CD8-positive, alpha-beta memory T cell (primary cell): ENCODE results near the gene C17orf75. TPM values are rescaled to one million over a fixed set of nuclear protein-coding genes. Genes with fewer than 3 reads are reported as not detected.
"Not testable (repeated sequence)": the region's sequence is repeated elsewhere in the genome, so short reads cannot be mapped to it uniquely, and the experiment has no call there.

Experiments used
- CTCF ChIA-PET: fragments of 350-600 bp; sonication (Branson Sonifier 250); formaldehyde crosslinking; loops from one replicate; lab custom pipeline; 2021; ENCODE audit warnings: antibody characterized with exemption; lab: Charles Lee
- POLR2A ChIA-PET: fragments of 350-600 bp; sonication (Branson Sonifier 250); formaldehyde crosslinking; loops from one replicate; lab custom pipeline; 2021; ENCODE audit warnings: antibody characterized with exemption; lab: Charles Lee
- DNase-seq, 5 donors: peaks; one replicate each; pipeline versions ENCODE4 v3.0.0 to v3.0.0-alpha.2; 2020 to 2022; ENCODE audit warnings: mixed read lengths in 1 of 5
- H3K27ac ChIP-seq: one replicate; pipeline ENCODE4 v1.7.0; 2013; ENCODE audit warnings: low read depth, mild to moderate bottlenecking, low read length, moderate library complexity
- H3K27me3 ChIP-seq: 2 replicates; pipeline ENCODE4 v1.7.0; 2013; ENCODE audit warnings: low read length, mild to moderate bottlenecking; ENCODE audit not compliant: insufficient read depth, poor library complexity, severe bottlenecking
- H3K36me3 ChIP-seq: 2 replicates; pipeline ENCODE4 v1.7.0; 2013; ENCODE audit warnings: mild to moderate bottlenecking, low read length, moderate library complexity; ENCODE audit not compliant: insufficient read depth
- H3K4me1 ChIP-seq: 2 replicates; pipeline ENCODE4 v1.7.0; 2013; ENCODE audit warnings: mild to moderate bottlenecking, low read length, moderate library complexity; ENCODE audit not compliant: insufficient read depth
- H3K4me3 ChIP-seq: 2 replicates; pipeline ENCODE4 v1.7.0; 2013; ENCODE audit warnings: mild to moderate bottlenecking, low read length
- H3K9me3 ChIP-seq: 2 replicates; pipeline ENCODE4 v1.7.0; 2013; ENCODE audit warnings: mild to moderate bottlenecking, low read length
- H3K27ac Mint-ChIP-seq, 8 donors: one replicate each; pipeline ENCODE4 v1.8.0; 2020 to 2021; ENCODE audit warnings: mixed read lengths in 8 of 8, mild to moderate bottlenecking in 6 of 8, inconsistent platforms in 3 of 8, moderate library complexity in 3 of 8
- H3K27me3 Mint-ChIP-seq, 2 donors: one replicate each; pipeline ENCODE4 v1.8.0; 2020 to 2021; ENCODE audit warnings: mixed read lengths in 2 of 2, mild to moderate bottlenecking in 1 of 2, moderate library complexity in 1 of 2
- H3K36me3 Mint-ChIP-seq, 3 donors: one replicate each; pipeline ENCODE4 v1.8.0; 2020 to 2021; ENCODE audit warnings: mixed read lengths in 3 of 3, inconsistent platforms in 1 of 3, mild to moderate bottlenecking in 1 of 3
- H3K4me1 Mint-ChIP-seq, 3 donors: one replicate each; pipeline ENCODE4 v1.8.0; 2020 to 2021; ENCODE audit warnings: mixed read lengths in 3 of 3, inconsistent platforms in 1 of 3, mild to moderate bottlenecking in 1 of 3
- H3K4me3 Mint-ChIP-seq, 7 donors: one replicate each; pipeline ENCODE4 v1.8.0; 2020 to 2021; ENCODE audit warnings: mixed read lengths in 7 of 7, mild to moderate bottlenecking in 6 of 7, moderate library complexity in 4 of 7, inconsistent platforms in 2 of 7
- H3K9me3 Mint-ChIP-seq, 5 donors: one replicate each; pipeline ENCODE4 v1.8.0; 2020 to 2022; ENCODE audit warnings: mixed read lengths in 5 of 5, mild to moderate bottlenecking in 3 of 5, moderate library complexity in 2 of 5, inconsistent platforms in 1 of 5
- polyA plus RNA-seq: library from polyadenylated mRNA; unstranded; fragments of 300-500 nt; fragmentation: Illumina TruSeq; gene quantifications from one replicate; pipeline ENCODE4 v1.2.3, GENCODE V29; 2021
- total RNA-seq, 2 experiments: library from RNA; stranded (reverse); gene quantifications; one replicate each; pipeline ENCODE4 v1.2.3, GENCODE V29; 2021

C17orf75 gene
- total and polyA plus RNA-seq, 3 experiments from 2014 or later, result 12.6 to 33.4 (median 24.7) TPM

GRCh38 chr17:32327911-32328310, 14.1 kb downstream of the C17orf75 start:
- Mint-ChIP-seq H3K4me3 (no peak overlapping the region), H3K27ac (peak overlapping the region in 2 of 8 donors; percentile 56 to 74), H3K27me3 (no peaks in the 10 kb centered on the region), H3K36me3 (peaks cover 0 to 5% (median 0%) of the 10 kb centered on the region in 3 donors), H3K9me3 (no peaks in the 10 kb centered on the region), H3K4me1 (peaks cover 22 to 38% (median 23%) of the 10 kb centered on the region in 3 donors)
- no peaks in the 10 kb centered on the region for H3K36me3 ChIP-seq
- DNase-seq, result no peak
- peaks cover 33% of the 10 kb centered on the region for H3K4me1 ChIP-seq
- no peaks in the 10 kb centered on the region for H3K9me3 ChIP-seq
- ChIA-PET CTCF (interaction anchor here (3.4 kb wide), 1 partner anchor 9 kb away, joined by 15 read pairs; no protein-coding TSS in a partner anchor), POLR2A (no interaction called here)
- H3K27me3 ChIP-seq, result no peaks in the 10 kb centered on the region
- H3K27ac ChIP-seq, result no peak overlapping the region
- no peak overlapping the region for H3K4me3 ChIP-seq

- DNase-seq, result peak in 1 of 5 donors; percentile 30
- Histone ChIP-seq H3K4me3 (peak overlapping the region; percentile 8), H3K9me3 (no peaks in the 10 kb centered on the region), H3K36me3 (no peaks in the 10 kb centered on the region), H3K4me1 (peaks cover 11% of the 10 kb centered on the region), H3K27ac (no peak overlapping the region), H3K27me3 (no peaks in the 10 kb centered on the region)
- CTCF ChIA-PET, result interaction anchor here (1.3 kb wide), 1 partner anchor 120 kb away, joined by 3 read pairs; the partner anchor contains the start of gene PSMD11
- no peaks in the 10 kb centered on the region for H3K36me3 Mint-ChIP-seq
- H3K4me3 Mint-ChIP-seq, result peak overlapping the region in 5 of 7 donors; percentile 31 to 66 (median 53)
- peaks cover under 1 to 20% (median 8%) of the 10 kb centered on the region in 3 donors for H3K4me1 Mint-ChIP-seq
- H3K27me3 Mint-ChIP-seq, result no peaks in the 10 kb centered on the region
- POLR2A ChIA-PET, result interaction anchor here (1.3 kb wide), 1 partner anchor 18 kb away, joined by 3 read pairs; the partner anchor contains the start of gene C17orf75
- H3K9me3 Mint-ChIP-seq, result no peaks in the 10 kb centered on the region
- H3K27ac Mint-ChIP-seq, result peak overlapping the region in 5 of 8 donors; percentile 5 to 91 (median 60)
These were observed 18.0 kb downstream of the C17orf75 start for GRCh38 chr17:32323811-32324491.

- CTCF ChIA-PET, result interaction anchor here (1.3 kb wide), 1 partner anchor 121 kb away, joined by 3 read pairs; the partner anchor contains the start of gene PSMD11
- H3K9me3 ChIP-seq, result no peaks in the 10 kb centered on the region
- Mint-ChIP-seq H3K4me3 (no peak overlapping the region), H3K9me3 (no peaks in the 10 kb centered on the region), H3K27ac (peak overlapping the region in 1 of 8 donors; percentile 55), H3K36me3 (no peaks in the 10 kb centered on the region), H3K27me3 (no peaks in the 10 kb centered on the region), H3K4me1 (peaks cover 4 to 20% (median 10%) of the 10 kb centered on the region in 3 donors)
- H3K4me3 ChIP-seq, result no peak overlapping the region
- no peaks in the 10 kb centered on the region for H3K36me3 ChIP-seq
- DNase-seq, result no peak
- POLR2A ChIA-PET, result no interaction called here
- no peak overlapping the region for H3K27ac ChIP-seq
- H3K27me3 ChIP-seq, result no peaks in the 10 kb centered on the region
- H3K4me1 ChIP-seq, result peaks cover 11% of the 10 kb centered on the region
These were observed 18.9 kb downstream of the C17orf75 start for GRCh38 chr17:32323046-32323445.

- no peak overlapping the region for H3K27ac Mint-ChIP-seq
- Histone ChIP-seq H3K27ac (no peak overlapping the region), H3K9me3 (no peaks in the 10 kb centered on the region), H3K27me3 (no peaks in the 10 kb centered on the region), H3K36me3 (no peaks in the 10 kb centered on the region), H3K4me1 (peaks cover 11% of the 10 kb centered on the region), H3K4me3 (no peak overlapping the region)
- H3K4me3 Mint-ChIP-seq, result no peak overlapping the region
- CTCF ChIA-PET, result interaction anchor here (2.9 kb wide), 1 partner anchor 9 kb away, joined by 15 read pairs; no protein-coding TSS in a partner anchor
- peaks cover 0 to under 1% of the 10 kb centered on the region in 2 donors for H3K27me3 Mint-ChIP-seq
- no peak for DNase-seq
- H3K36me3 Mint-ChIP-seq, result no peaks in the 10 kb centered on the region
- POLR2A ChIA-PET, result interaction anchor here (0.6 kb wide), 1 partner anchor 66 kb away, joined by 3 read pairs; no protein-coding TSS in a partner anchor
- peaks cover 4 to 20% (median 10%) of the 10 kb centered on the region in 3 donors for H3K4me1 Mint-ChIP-seq
- H3K9me3 Mint-ChIP-seq, result no peaks in the 10 kb centered on the region
These were observed 21.1 kb downstream of the C17orf75 start for GRCh38 chr17:32320847-32321246.

GRCh38 chr17:32320080-32320479, 21.9 kb downstream of the C17orf75 start:
- H3K27ac Mint-ChIP-seq, H3K27me3 Mint-ChIP-seq, H3K9me3 Mint-ChIP-seq, H3K36me3 Mint-ChIP-seq, H3K9me3 ChIP-seq, H3K36me3 ChIP-seq, H3K27me3 ChIP-seq, DNase-seq, H3K4me3 ChIP-seq, H3K27ac ChIP-seq, H3K4me3 Mint-ChIP-seq: not testable (repeated sequence)
- ChIA-PET POLR2A (interaction anchor here (0.6 kb wide), 1 partner anchor 65 kb away, joined by 3 read pairs; no protein-coding TSS in a partner anchor), CTCF (interaction anchor here (1.1 to 2.9 kb wide), 6 partner anchors 9 to 747 kb away, joined by 3 to 15 read pairs (median 4); no protein-coding TSS in a partner anchor)
- H3K4me1 ChIP-seq, result peaks cover 11% of the 10 kb centered on the region
- H3K4me1 Mint-ChIP-seq, result peaks cover 4 to 20% (median 10%) of the 10 kb centered on the region in 3 donors

- H3K36me3 Mint-ChIP-seq, result no peaks in the 10 kb centered on the region
- H3K27ac Mint-ChIP-seq, result peak overlapping the region in 2 of 8 donors; percentile 35 to 92
These were observed 22.4 kb downstream of the C17orf75 start for GRCh38 chr17:32319548-32319905.

GRCh38 chr17:32318071-32318470, 23.9 kb downstream of the C17orf75 start:
- Histone ChIP-seq H3K36me3 (no peaks in the 10 kb centered on the region), H3K9me3 (no peaks in the 10 kb centered on the region), H3K27ac (no peak overlapping the region), H3K27me3 (no peaks in the 10 kb centered on the region), H3K4me1 (no peaks in the 10 kb centered on the region), H3K4me3 (no peak overlapping the region)
- ChIA-PET POLR2A (no interaction called here), CTCF (interaction anchor here (0.7 to 2.9 kb wide), 4 partner anchors 11 to 91 kb away, joined by 3 to 15 read pairs (median 4); no protein-coding TSS in a partner anchor)
- H3K4me3 Mint-ChIP-seq, result peak overlapping the region in 1 of 7 donors; percentile 39
- H3K4me1 Mint-ChIP-seq, result peaks cover 4 to 6% (median 6%) of the 10 kb centered on the region in 3 donors
- no peaks in the 10 kb centered on the region for H3K36me3 Mint-ChIP-seq
- H3K27me3 Mint-ChIP-seq, result peaks cover 5 to 8% of the 10 kb centered on the region in 2 donors
- H3K27ac Mint-ChIP-seq, result no peak overlapping the region
- DNase-seq, result no peak
- H3K9me3 Mint-ChIP-seq, result no peaks in the 10 kb centered on the region

More at GRCh38 chr17:32319548-32319905, 22.4 kb downstream of the C17orf75 start:
- peaks cover 5 to 8% of the 10 kb centered on the region in 2 donors for H3K27me3 Mint-ChIP-seq
- POLR2A ChIA-PET, result interaction anchor here (0.7 kb wide), 1 partner anchor 104 kb away, joined by 9 read pairs; no protein-coding TSS in a partner anchor
- CTCF ChIA-PET, result interaction anchor here (0.8 to 2.9 kb wide), 7 partner anchors 10 to 746 kb away, joined by 3 to 15 read pairs (median 3); no protein-coding TSS in a partner anchor
- peak overlapping the region in 6 of 7 donors; percentile 64 to 88 (median 77) for H3K4me3 Mint-ChIP-seq
- H3K27ac ChIP-seq, result no peak overlapping the region
- no peaks in the 10 kb centered on the region for H3K27me3 ChIP-seq
- H3K4me3 ChIP-seq, result no peak overlapping the region
- no peaks in the 10 kb centered on the region for H3K9me3 ChIP-seq
- no peaks in the 10 kb centered on the region for H3K36me3 ChIP-seq
- DNase-seq, result peak; percentile 54 to 75 (median 65)
- peaks cover 11% of the 10 kb centered on the region for H3K4me1 ChIP-seq
- peaks cover 4 to 18% (median 10%) of the 10 kb centered on the region in 3 donors for H3K4me1 Mint-ChIP-seq
- H3K9me3 Mint-ChIP-seq, result no peaks in the 10 kb centered on the region
